ENCODE data around the gene FH. TPM values are rescaled to one million over a fixed set of nuclear protein-coding genes. Genes with fewer than 3 reads are reported as not detected.

Gene FH
- total RNA-seq, 3 donors from 2014 or later (not counting 1 experiment from before 2014, with no cell fraction given): 16.6 to 18.3 (median 16.7) TPM

GRCh38 chr1:241495741-241496140 is 23.8 kb downstream of the FH start:
- Mint-ChIP-seq H3K4me3 (no peak overlapping the region), H3K9me3 (no peaks in the 10 kb centered on the region), H3K4me1 (no peaks in the 10 kb centered on the region), H3K27ac (no peak overlapping the region), H3K27me3 (ENCODE audit: low read depth in 2 of 2) (no peaks in the 10 kb centered on the region), H3K36me3 (peaks cover 15% of the 10 kb centered on the region)
- no peak overlapping the region for H3K27ac ChIP-seq (ENCODE audit: low read length)
- peaks cover 37% of the 10 kb centered on the region for H3K36me3 ChIP-seq (ENCODE audit: control insufficient read depth, insufficient read depth, low read length)
- 98% methylated on average over 5 of the region's 5 CpGs for WGBS (ENCODE audit: insufficient coverage)
- H3K4me1 ChIP-seq (ENCODE audit: control insufficient read depth, insufficient read depth, low read length): no peaks in the 10 kb centered on the region
- H3K4me3 ChIP-seq (ENCODE audit: low read length): no peak overlapping the region
- DNase-seq (no peak), ATAC-seq (no peak)
- intact Hi-C loops (cut with micrococcal nuclease): no loop called here
- no peaks in the 10 kb centered on the region for H3K27me3 ChIP-seq (ENCODE audit: control insufficient read depth, insufficient read depth, low read length)
- H3K9me3 ChIP-seq (ENCODE audit: control insufficient read depth, insufficient read depth, low read length): no peaks in the 10 kb centered on the region
- no peak for TF ChIP-seq CTCF (IDR thresholded peaks at IDR 0.05)

- intact Hi-C loops (cut with micrococcal nuclease): no loop called here
These were observed 30.8 kb downstream of the FH start for GRCh38 chr1:241488739-241489138.

GRCh38 chr1:241485554-241485992 is 34.0 kb downstream of the FH start:
- DNase-seq (no peak), ATAC-seq (no peak)
- Mint-ChIP-seq H3K4me3 (no peak overlapping the region), H3K27ac (no peak overlapping the region), H3K4me1 (no peaks in the 10 kb centered on the region), H3K36me3 (no peaks in the 10 kb centered on the region), H3K9me3 (no peaks in the 10 kb centered on the region), H3K27me3 (ENCODE audit: low read depth in 2 of 2) (peaks cover 0 to 8% of the 10 kb centered on the region in 2 donors)
- H3K36me3 ChIP-seq (ENCODE audit: control insufficient read depth, insufficient read depth, low read length): no peaks in the 10 kb centered on the region
- no peaks in the 10 kb centered on the region for H3K27me3 ChIP-seq (ENCODE audit: control insufficient read depth, insufficient read depth, low read length)
- no peak overlapping the region for H3K4me3 ChIP-seq (ENCODE audit: low read length)
- intact Hi-C loops (cut with micrococcal nuclease): no loop called here
- no peak overlapping the region for H3K27ac ChIP-seq (ENCODE audit: low read length)
- H3K9me3 ChIP-seq (ENCODE audit: control insufficient read depth, insufficient read depth, low read length): no peaks in the 10 kb centered on the region
- 72% methylated on average over 4 of the region's 4 CpGs for WGBS (ENCODE audit: insufficient coverage)
- no peaks in the 10 kb centered on the region for H3K4me1 ChIP-seq (ENCODE audit: control insufficient read depth, insufficient read depth, low read length)
- TF ChIP-seq CTCF (IDR thresholded peaks at IDR 0.05): no peak

More at GRCh38 chr1:241488739-241489138, 30.8 kb downstream of the FH start:
- no peaks in the 10 kb centered on the region for H3K27me3 Mint-ChIP-seq (ENCODE audit: low read depth in 2 of 2)
- DNase-seq (no peak), ATAC-seq (no peak)
- no peaks in the 10 kb centered on the region for H3K4me1 Mint-ChIP-seq
- WGBS (ENCODE audit: insufficient coverage): no CpG with 5 or more reads among the region's 1 CpG
- no peaks in the 10 kb centered on the region for H3K9me3 Mint-ChIP-seq
- H3K9me3 ChIP-seq (ENCODE audit: control insufficient read depth, insufficient read depth, low read length): no peaks in the 10 kb centered on the region
- H3K36me3 Mint-ChIP-seq: no peaks in the 10 kb centered on the region
- no peak overlapping the region for H3K4me3 ChIP-seq (ENCODE audit: low read length)
- no peak overlapping the region for H3K27ac ChIP-seq (ENCODE audit: low read length)
- H3K36me3 ChIP-seq (ENCODE audit: control insufficient read depth, insufficient read depth, low read length): no peaks in the 10 kb centered on the region
- no peak overlapping the region for H3K4me3 Mint-ChIP-seq
- no peaks in the 10 kb centered on the region for H3K4me1 ChIP-seq (ENCODE audit: control insufficient read depth, insufficient read depth, low read length)
- no peak for TF ChIP-seq CTCF (IDR thresholded peaks at IDR 0.05)
- H3K27ac Mint-ChIP-seq: no peak overlapping the region
- no peaks in the 10 kb centered on the region for H3K27me3 ChIP-seq (ENCODE audit: control insufficient read depth, insufficient read depth, low read length)

GRCh38 chr1:241485145-241485544 is 34.4 kb downstream of the FH start:
- H3K36me3 Mint-ChIP-seq: no peaks in the 10 kb centered on the region
- no peaks in the 10 kb centered on the region for H3K4me1 Mint-ChIP-seq
- no peak overlapping the region for H3K27ac Mint-ChIP-seq
- no peaks in the 10 kb centered on the region for H3K9me3 ChIP-seq (ENCODE audit: control insufficient read depth, insufficient read depth, low read length)
- WGBS (ENCODE audit: insufficient coverage): 81% methylated on average over 2 of the region's 3 CpGs
- H3K36me3 ChIP-seq (ENCODE audit: control insufficient read depth, insufficient read depth, low read length): no peaks in the 10 kb centered on the region
- no peaks in the 10 kb centered on the region for H3K27me3 ChIP-seq (ENCODE audit: control insufficient read depth, insufficient read depth, low read length)
- H3K9me3 Mint-ChIP-seq: no peaks in the 10 kb centered on the region
- no peak for DNase-seq
- no peak overlapping the region for H3K27ac ChIP-seq (ENCODE audit: low read length)
- H3K4me3 ChIP-seq (ENCODE audit: low read length): no peak overlapping the region
- no peak for ATAC-seq
- intact Hi-C loops (cut with micrococcal nuclease): no loop called here
- no peak for TF ChIP-seq CTCF (IDR thresholded peaks at IDR 0.05)
- no peak overlapping the region for H3K4me3 Mint-ChIP-seq
- H3K4me1 ChIP-seq (ENCODE audit: control insufficient read depth, insufficient read depth, low read length): no peaks in the 10 kb centered on the region
- peaks cover 0 to 8% of the 10 kb centered on the region in 2 donors for H3K27me3 Mint-ChIP-seq (ENCODE audit: low read depth in 2 of 2)
